WERI-Rb-1 (cell line): ENCODE measurements around the gene RAD51B.
A peak's percentile ranks its signal among the peaks of the same experiment; 100 is the strongest.

ENCODE experiments used
- DNase-seq: peaks from one replicate; pipeline ENCODE4 v3.0.0-alpha.2; 2020
- H3K27ac ChIP-seq: fragments of 250-450 bp; sonication (Bioruptor Pico); 2 replicates; pipeline ENCODE4 v1.5.1; 2020; ENCODE audit warnings: mild to moderate bottlenecking, moderate library complexity
- H3K27me3 ChIP-seq: fragments of 250-450 bp; sonication (Bioruptor Pico); 2 replicates; pipeline ENCODE4 v1.5.1; 2021; ENCODE audit warnings: mild to moderate bottlenecking, low read depth, moderate library complexity; ENCODE audit not compliant: insufficient read depth, severe bottlenecking
- H3K36me3 ChIP-seq: fragments of 250-450 bp; sonication (Bioruptor Pico); 2 replicates; pipeline ENCODE4 v1.5.1; 2020; ENCODE audit warnings: mild to moderate bottlenecking, moderate library complexity
- H3K4me3 ChIP-seq: 2 replicates; pipeline ENCODE4 v1.5.1; 2011; ENCODE audit warnings: low read depth, mild to moderate bottlenecking, control low read depth, low read length
- H3K9me3 ChIP-seq: fragments of 250-450 bp; sonication (Bioruptor Pico); 2 replicates; pipeline ENCODE4 v1.5.1; 2021; ENCODE audit warnings: mild to moderate bottlenecking, moderate library complexity; ENCODE audit not compliant: severe bottlenecking
- CTCF ChIP-seq: IDR thresholded peaks from 2 replicates; pipeline ENCODE4 v1.5.1; 2011; ENCODE audit warnings: low read depth, mild to moderate bottlenecking, control low read depth, inconsistent platforms, low read length

Gene RAD51B

GRCh38 chr14:68230202-68230949, 410.8 kb downstream of the RAD51B start:
- no peaks in the 10 kb centered on the region for H3K27me3 ChIP-seq
- no peak for DNase-seq
- no peaks in the 10 kb centered on the region for H3K36me3 ChIP-seq
- no peak overlapping the region for H3K27ac ChIP-seq
- no peak overlapping the region for H3K4me3 ChIP-seq
- TF ChIP-seq CTCF: no peak
- no peaks in the 10 kb centered on the region for H3K9me3 ChIP-seq

DNA sequence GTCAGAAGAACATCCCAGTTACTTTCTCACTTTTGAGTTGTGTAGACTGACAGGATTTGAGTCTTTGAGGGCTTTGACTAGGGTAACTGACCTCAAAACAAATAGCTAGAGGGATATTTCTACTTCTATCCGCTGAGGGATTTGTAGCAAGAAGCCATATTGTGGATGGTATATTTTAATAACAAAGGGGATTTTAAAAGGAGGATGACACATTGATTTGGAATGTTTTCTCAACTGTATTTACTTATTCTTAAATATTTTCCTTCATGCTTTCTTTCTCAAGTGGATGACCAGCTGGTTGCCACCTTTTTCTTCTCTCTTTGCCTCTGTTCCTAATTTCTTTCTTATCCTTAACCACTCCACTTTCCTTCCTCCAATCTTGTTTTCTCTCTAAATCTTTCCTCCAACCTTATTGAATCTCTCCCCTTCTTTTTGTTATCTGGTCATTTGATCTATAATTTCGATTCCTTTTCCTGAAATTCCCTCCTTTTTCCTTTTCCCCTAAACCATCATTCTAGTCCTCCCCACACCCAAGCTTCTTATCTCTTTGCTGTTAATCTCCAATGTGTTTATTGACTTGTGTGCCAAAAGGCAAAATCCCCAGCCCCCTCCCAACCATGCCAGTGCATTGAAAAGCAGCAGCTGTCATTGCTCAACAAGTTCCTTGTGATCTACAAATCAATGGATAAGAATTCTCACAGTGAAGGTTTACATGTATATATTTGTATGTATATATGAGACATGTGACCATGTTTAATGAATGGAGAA, 411.6 kb downstream of the RAD51B start:
- H3K27ac ChIP-seq: no peak overlapping the region
- no peak overlapping the region for H3K4me3 ChIP-seq
- no peaks in the 10 kb centered on the region for H3K36me3 ChIP-seq
- peak; percentile 19 for DNase-seq
- H3K27me3 ChIP-seq: no peaks in the 10 kb centered on the region
- TF ChIP-seq CTCF: no peak
- H3K9me3 ChIP-seq: no peaks in the 10 kb centered on the region

DNA sequence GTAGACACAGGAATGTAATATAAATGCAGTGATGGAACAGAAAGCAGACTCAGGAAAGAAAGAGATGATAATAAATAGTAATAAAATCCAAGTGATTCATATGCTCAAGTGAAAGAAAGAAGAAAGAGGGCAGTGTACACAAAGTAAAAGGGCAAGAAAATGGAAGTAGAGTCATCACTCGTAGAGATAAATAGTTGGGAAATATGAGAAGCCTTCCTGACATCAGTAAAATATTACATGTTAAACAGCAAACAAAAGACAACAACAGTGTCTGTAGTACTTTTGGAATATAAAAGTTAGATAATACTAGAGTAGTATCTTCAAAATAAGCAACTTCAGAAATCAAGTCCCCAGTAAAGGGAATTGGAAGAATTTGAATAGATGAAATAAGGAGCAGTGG, 412.3 kb downstream of the RAD51B start:
- DNase-seq: no peak
- no peak for TF ChIP-seq CTCF
- no peaks in the 10 kb centered on the region for H3K27me3 ChIP-seq
- H3K27ac ChIP-seq: no peak overlapping the region
- no peaks in the 10 kb centered on the region for H3K9me3 ChIP-seq
- no peaks in the 10 kb centered on the region for H3K36me3 ChIP-seq
- H3K4me3 ChIP-seq: no peak overlapping the region

GRCh38 chr14:68232300-68233055, 412.9 kb downstream of the RAD51B start:
- Histone ChIP-seq H3K36me3 (no peaks in the 10 kb centered on the region), H3K9me3 (no peaks in the 10 kb centered on the region), H3K27ac (no peak overlapping the region), H3K27me3 (no peaks in the 10 kb centered on the region), H3K4me3 (no peak overlapping the region)
- no peak for TF ChIP-seq CTCF
- no peak for DNase-seq

DNA sequence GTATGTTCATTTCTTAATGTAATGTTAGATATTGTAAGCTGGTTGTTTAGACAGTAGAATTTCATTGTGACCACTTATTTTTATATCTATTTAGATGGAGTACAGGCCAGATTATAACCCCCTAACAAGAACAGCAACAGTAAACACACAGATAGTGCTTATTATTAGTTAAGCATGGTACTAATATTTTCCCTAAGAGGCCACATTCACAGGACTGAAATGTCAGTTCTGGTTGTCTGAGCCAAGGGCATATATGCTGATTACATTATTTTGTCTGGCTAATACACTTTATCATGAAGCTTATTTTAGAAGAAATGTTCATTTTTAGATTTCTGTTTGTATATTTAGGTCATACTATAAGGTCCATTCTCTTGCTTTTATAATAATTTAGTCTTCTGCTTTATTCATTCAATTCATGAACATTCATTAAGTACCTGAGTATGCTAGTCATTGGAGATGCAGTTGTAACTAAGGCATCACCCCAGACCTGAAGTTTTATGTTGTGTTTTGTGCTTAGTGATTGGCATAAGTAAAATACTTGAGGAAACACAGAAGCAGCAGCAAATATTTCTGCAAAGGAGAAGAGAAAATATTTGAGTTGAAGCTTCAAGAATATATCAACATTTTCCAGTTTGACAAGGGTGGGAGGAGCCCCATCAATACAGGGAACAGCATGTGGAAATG, 413.7 kb downstream of the RAD51B start:
- Histone ChIP-seq H3K4me3 (no peak overlapping the region), H3K27me3 (no peaks in the 10 kb centered on the region), H3K27ac (no peak overlapping the region), H3K9me3 (no peaks in the 10 kb centered on the region), H3K36me3 (no peaks in the 10 kb centered on the region)
- DNase-seq: no peak
- no peak for TF ChIP-seq CTCF
